Panc1 (cell line): Measurements from ENCODE around the gene QSER1.

ENCODE experiments used
- CTCF ChIP-seq: fragments of 450-650 bp; IDR thresholded peaks from 2 replicates; pipeline ENCODE4 v1.5.1; 2017; ENCODE audit warnings: mild to moderate bottlenecking
- SIN3A ChIP-seq: IDR thresholded peaks from 2 replicates; pipeline ENCODE4 v1.6.1; 2012; ENCODE audit warnings: low read depth, mild to moderate bottlenecking, low read length, moderate library complexity, borderline replicate concordance; ENCODE audit not compliant: insufficient read depth

GRCh38 chr11:32918427-32918826 lies 25.8 kb downstream of the QSER1 start:
- TF ChIP-seq CTCF (no peak), SIN3A (no peak)
